Sigmoid colon (tissue), 3 donors: ENCODE measurements around the gene NEURL1B.

ENCODE experiments used
- CTCF ChIP-seq, 4 experiments: fragments of 450-650 bp in 3 of 4; fragments of 200-600 bp in 1 of 4; IDR thresholded peaks; one replicate each; pipeline ENCODE4 v1.5.1; 2016 to 2019; ENCODE audit warnings: antibody characterized with exemption in 4 of 4, mild to moderate bottlenecking in 3 of 4, moderate library complexity in 2 of 4
- POLR2A ChIP-seq, 2 donors: fragments of 450-650 bp; IDR thresholded peaks; one replicate each; pipeline ENCODE4 v1.6.1; 2016; ENCODE audit warnings: antibody characterized with exemption in 2 of 2, mild to moderate bottlenecking in 2 of 2, moderate library complexity in 2 of 2

- no peak for TF ChIP-seq CTCF (IDR thresholded peaks at IDR 0.05)
- no peak for TF ChIP-seq POLR2A (IDR thresholded peaks at IDR 0.05)
Observed at GRCh38 chr5:172692451-172692850, 51.4 kb downstream of the NEURL1B start.
